Activated T-cell treated with anti-CD3 and anti-CD28 coated beads for 1 hour (primary cell): ENCODE data around the gene MPP3.

ENCODE experiments used
- DNase-seq: peaks from one replicate; pipeline ENCODE4 v3.0.0-alpha.2; 2020; ENCODE audit warnings: low read depth

MPP3 gene

GRCh38 chr17:43831633-43832032, 1.3 kb downstream of the MPP3 start:
- DNase-seq: no peak

GRCh38 chr17:43830510-43831140, 2.3 kb downstream of the MPP3 start:
- DNase-seq: no peak

GRCh38 chr17:43829738-43830137, 3.2 kb downstream of the MPP3 start:
- no peak for DNase-seq

- no peak for DNase-seq
Measured at GRCh38 chr17:43827596-43827995, 5.3 kb downstream of the MPP3 start.

GRCh38 chr17:43826206-43826605, 6.7 kb downstream of the MPP3 start:
- DNase-seq: no peak

GRCh38 chr17:43825567-43825966, 7.4 kb downstream of the MPP3 start:
- DNase-seq: no peak

- DNase-seq: no peak
Measured at GRCh38 chr17:43823350-43824084, 9.4 kb downstream of the MPP3 start.

GRCh38 chr17:43822570-43823190, 10.3 kb downstream of the MPP3 start:
- no peak for DNase-seq

GRCh38 chr17:43820759-43821158, 12.2 kb downstream of the MPP3 start:
- no peak for DNase-seq

- no peak for DNase-seq
Measured at GRCh38 chr17:43818966-43819365, 14.0 kb downstream of the MPP3 start.

GRCh38 chr17:43817826-43818225, 15.1 kb downstream of the MPP3 start:
- DNase-seq: no peak

- no peak for DNase-seq
Measured at GRCh38 chr17:43816336-43817320, 16.3 kb downstream of the MPP3 start.

GRCh38 chr17:43814714-43815113, 18.2 kb downstream of the MPP3 start:
- no peak for DNase-seq

- DNase-seq: no peak
Measured at GRCh38 chr17:43814026-43814425, 18.9 kb downstream of the MPP3 start.

- DNase-seq: no peak
Measured at GRCh38 chr17:43813386-43813785, 19.6 kb downstream of the MPP3 start.

- DNase-seq: no peak
Measured at GRCh38 chr17:43812396-43813265, 20.3 kb downstream of the MPP3 start.

- DNase-seq: no peak
Measured at GRCh38 chr17:43810823-43811222, 22.1 kb downstream of the MPP3 start.

GRCh38 chr17:43810226-43810715, 22.7 kb downstream of the MPP3 start:
- DNase-seq: no peak

- DNase-seq: no peak
Measured at GRCh38 chr17:43809121-43809520, 23.8 kb downstream of the MPP3 start.

GRCh38 chr17:43808076-43808475, 24.9 kb downstream of the MPP3 start:
- no peak for DNase-seq

- DNase-seq: no peak
Measured at GRCh38 chr17:43805117-43805516, 27.8 kb downstream of the MPP3 start.
